H4 (cell line): ENCODE measurements around the gene PLXNA1. TPM values are rescaled to one million over a fixed set of nuclear protein-coding genes. Genes with fewer than 3 reads are reported as not detected.

ENCODE experiments used
- DNase-seq: peaks from one replicate; pipeline ENCODE4 v3.0.0-alpha.2; 2015; ENCODE audit warnings: low spot score
- total RNA-seq: library from RNA; depleted of rRNA; stranded (reverse); fragments of >200 nt; shearing (Covaris generic); gene quantifications from 2 replicates; pipeline ENCODE4 v1.2.3, GENCODE V29; 2014; rRNA removed

PLXNA1 gene
- total RNA-seq, result 15.3 and 15.9 TPM in 2 replicates

GRCh38 chr3:126982471-126983175 is at the start of gene PLXNA1:
PLXNA1 (plus strand) TSS chr3:126983115; CDS start chr3:126988594, 5,479 bp downstream.
- peak; percentile 65 for DNase-seq

- DNase-seq, result no peak
These were observed 48.8 kb upstream of the PLXNA1 start for GRCh38 chr3:126934031-126934531.

GRCh38 chr3:126934991-126935390 is 47.9 kb upstream of the PLXNA1 start:
- no peak for DNase-seq

- no peak for DNase-seq
These were observed 47.0 kb upstream of the PLXNA1 start for GRCh38 chr3:126935756-126936509.

- DNase-seq, result peak; percentile 68
These were observed 46.0 kb upstream of the PLXNA1 start for GRCh38 chr3:126936853-126937425.

- DNase-seq, result no peak
These were observed 45.4 kb upstream of the PLXNA1 start for GRCh38 chr3:126937533-126937932.

- DNase-seq, result no peak
These were observed 44.9 kb upstream of the PLXNA1 start for GRCh38 chr3:126937973-126938372.

- DNase-seq, result no peak
These were observed 44.2 kb upstream of the PLXNA1 start for GRCh38 chr3:126938520-126939337.

GRCh38 chr3:126939338-126939718 is 43.6 kb upstream of the PLXNA1 start:
- DNase-seq, result no peak

- no peak for DNase-seq
These were observed 43.2 kb upstream of the PLXNA1 start for GRCh38 chr3:126939733-126940132.

GRCh38 chr3:126941721-126942270 is 41.1 kb upstream of the PLXNA1 start:
- DNase-seq, result no peak

- no peak for DNase-seq
These were observed 38.6 kb upstream of the PLXNA1 start for GRCh38 chr3:126944089-126944965.

- no peak for DNase-seq
These were observed 37.7 kb upstream of the PLXNA1 start for GRCh38 chr3:126945171-126945721.

GRCh38 chr3:126945891-126946290 is 37.0 kb upstream of the PLXNA1 start:
- DNase-seq, result no peak

- no peak for DNase-seq
These were observed 36.5 kb upstream of the PLXNA1 start for GRCh38 chr3:126946405-126946804.

GRCh38 chr3:126947429-126947828 is 35.5 kb upstream of the PLXNA1 start:
- no peak for DNase-seq

GRCh38 chr3:126948980-126949535 is 33.9 kb upstream of the PLXNA1 start:
- DNase-seq, result no peak

GRCh38 chr3:126951561-126951960 is 31.4 kb upstream of the PLXNA1 start:
- DNase-seq, result no peak

- no peak for DNase-seq
These were observed 30.5 kb upstream of the PLXNA1 start for GRCh38 chr3:126952261-126952982.
